ENCODE measurements around the gene APEH. TPM values are rescaled to one million over a fixed set of nuclear protein-coding genes. Genes with fewer than 3 reads are reported as not detected.

The APEH gene
- total and polyA plus RNA-seq, 2 of the 13 experiments (the other 11 are each of a cell fraction or from before 2014, with no cell fraction given), result 116 to 130 TPM

- TF ChIP-seq ZNF281 (CRISPR knock-in tag; IDR thresholded peaks at IDR 0.05; ENCODE audit: borderline replicate concordance), result no peak
- TF ChIP-seq ZNF263 (CRISPR knock-in tag; IDR thresholded peaks at IDR 0.05), result no peak
- no peak for TF ChIP-seq EED (CRISPR knock-in tag; IDR thresholded peaks at IDR 0.05)
- TF ChIP-seq SCMH1 (CRISPR knock-in tag; IDR thresholded peaks at IDR 0.05; ENCODE audit: borderline replicate concordance), result no peak
- no peak for TF ChIP-seq ZNF362 (CRISPR knock-in tag; IDR thresholded peaks at IDR 0.05; ENCODE audit: borderline replicate concordance)
- TF ChIP-seq MED13 (CRISPR knock-in tag; IDR thresholded peaks at IDR 0.05), result no peak
- TF ChIP-seq STAG1 (CRISPR knock-in tag; IDR thresholded peaks at IDR 0.05), result no peak
- no peak for TF ChIP-seq RERE (CRISPR knock-in tag; IDR thresholded peaks at IDR 0.05; ENCODE audit: low read depth)
- no peak for TF ChIP-seq DDIT3 (CRISPR knock-in tag; IDR thresholded peaks at IDR 0.05)
- TF ChIP-seq GABPB1 (CRISPR knock-in tag; IDR thresholded peaks at IDR 0.05), result no peak
- TF ChIP-seq ZNF574 (CRISPR knock-in tag; IDR thresholded peaks at IDR 0.05), result no peak
- TF ChIP-seq GMEB2 (CRISPR knock-in tag; IDR thresholded peaks at IDR 0.05; ENCODE audit: low read depth), result no peak
Measured at GRCh38 chr3:49659756-49660155, 14.4 kb upstream of the APEH start (continued).
